Endothelial cell of umbilical vein (primary cell): ENCODE measurements around the gene MBD5. TPM values are rescaled to one million over a fixed set of nuclear protein-coding genes. Genes with fewer than 3 reads are reported as not detected.

Experiments used
- BruUV-seq: library from RNA; stranded (reverse); fragments of 400-500 nt; replicated peaks from 2 replicates; lab custom pipeline; 2021; lab: Mats Ljungman, UMichigan
- CTCF ChIA-PET: fragments of 300-600, 350-600 bp; sonication (Branson Sonifier 250); formaldehyde crosslinking; loops from one replicate; lab custom pipeline; 2021; ENCODE audit warnings: antibody characterized with exemption, inconsistent platforms; lab: Charles Lee
- POLR2A ChIA-PET: fragments of 300-600, 350-600 bp; sonication (Branson Sonifier 250); formaldehyde crosslinking; loops from one replicate; lab custom pipeline; 2021; ENCODE audit warnings: antibody characterized with exemption, inconsistent platforms; lab: Charles Lee
- DNase-seq: peaks from one replicate; pipeline ENCODE4 v3.0.0-alpha.2; 2011; ENCODE audit warnings: low read depth, low spot score
- FAIRE-seq: peaks from 2 replicates; lab custom pipeline; 2011; peaks lifted over from hg19 to GRCh38; lab: Jason Lieb, UNC
- H2AFZ ChIP-seq: 2 replicates; pipeline ENCODE4 v1.6.0; 2012; ENCODE audit warnings: low read depth, low read length, control low read depth, inconsistent platforms
- H3K27ac ChIP-seq: 2 replicates; pipeline ENCODE4 v1.5.1; 2011; ENCODE audit warnings: low read depth, mild to moderate bottlenecking, control low read depth, low read length, moderate library complexity; ENCODE audit not compliant: insufficient read depth
- H3K27me3 ChIP-seq, 2 experiments: 2 replicates each; pipeline versions ENCODE4 v1.6.0 to v1.6.1; 2011; ENCODE audit warnings: low read length in 2 of 2, mixed read lengths in 1 of 2; ENCODE audit not compliant: control insufficient read depth in 2 of 2, insufficient read depth in 2 of 2
- H3K36me3 ChIP-seq, 2 experiments: 2 replicates in 1 of 2; 3 replicates in 1 of 2; pipeline ENCODE4 v1.5.1; 2011; ENCODE audit warnings: low read length in 2 of 2, mild to moderate bottlenecking in 1 of 2, moderate library complexity in 1 of 2; ENCODE audit not compliant: control insufficient read depth in 2 of 2, insufficient read depth in 2 of 2; ENCODE audit errors: extremely low read depth in 1 of 2
- H3K4me1 ChIP-seq: 3 replicates; pipeline ENCODE4 v1.5.1; 2011; ENCODE audit warnings: mild to moderate bottlenecking, low read length; ENCODE audit not compliant: control insufficient read depth, insufficient read depth; ENCODE audit errors: extremely low read depth
- H3K4me2 ChIP-seq: 2 replicates; pipeline ENCODE4 v1.6.1; 2011; ENCODE audit warnings: low read length, control low read depth, mixed read lengths; ENCODE audit not compliant: insufficient read depth
- H3K4me3 ChIP-seq, 3 experiments: fragments of 200-600 bp in 1 of 3; sonication (generic), shearing (Covaris generic) in 1 of 3; replicated peaks in 1 of 3; 2 replicates each; pipeline ENCODE4 v1.5.1; 2011 to 2016; ENCODE audit warnings: control low read depth in 3 of 3, low read length in 3 of 3, mild to moderate bottlenecking in 2 of 3, inconsistent platforms in 1 of 3, low read depth in 1 of 3, moderate library complexity in 1 of 3; ENCODE audit not compliant: insufficient read depth in 1 of 3
- H3K79me2 ChIP-seq: 2 replicates; pipeline ENCODE4 v1.6.0; 2012; ENCODE audit warnings: low read length, inconsistent platforms; ENCODE audit not compliant: control insufficient read depth, insufficient read depth
- H3K9ac ChIP-seq: replicated peaks from 2 replicates; pipeline ENCODE3; 2011; ENCODE audit warnings: low read length, control low read depth; ENCODE audit not compliant: insufficient read depth; ENCODE audit errors: extremely low read depth
- H3K9me1 ChIP-seq: replicated peaks from 3 replicates; pipeline ENCODE4 v1.6.0; 2011; ENCODE audit warnings: mild to moderate bottlenecking, low read length; ENCODE audit not compliant: control insufficient read depth, insufficient read depth; ENCODE audit errors: extremely low read depth
- H3K9me3 ChIP-seq: replicated peaks from 2 replicates; pipeline ENCODE4 v1.5.1; 2012; ENCODE audit warnings: low read length, inconsistent platforms; ENCODE audit not compliant: control insufficient read depth, insufficient read depth
- H4K20me1 ChIP-seq: replicated peaks from 2 replicates; pipeline ENCODE3; 2011; ENCODE audit warnings: mild to moderate bottlenecking, low read length; ENCODE audit not compliant: control insufficient read depth, insufficient read depth; ENCODE audit errors: extremely low read depth
- CTCF ChIP-seq, 2 donors: IDR thresholded peaks; 1 replicate in 1 of 2; 2 replicates in 1 of 2; pipeline ENCODE4 v1.5.1; 2011; ENCODE audit warnings: low read length in 2 of 2, mild to moderate bottlenecking in 2 of 2, moderate library complexity in 2 of 2, control low read depth in 1 of 2, inconsistent platforms in 1 of 2, low read depth in 1 of 2; ENCODE audit not compliant: insufficient read depth in 1 of 2; ENCODE audit errors: extremely low read depth in 1 of 2
- EZH2 ChIP-seq: IDR thresholded peaks from 2 replicates; pipeline ENCODE4 v1.6.1; 2012; ENCODE audit warnings: borderline replicate concordance, low read depth, mild to moderate bottlenecking, moderate library complexity, low read length, inconsistent platforms; ENCODE audit not compliant: severe bottlenecking
- FOS ChIP-seq: IDR thresholded peaks from 2 replicates; pipeline ENCODE4 v1.6.1; 2011; ENCODE audit warnings: mild to moderate bottlenecking, low read length, moderate library complexity, borderline replicate concordance; ENCODE audit not compliant: insufficient read depth
- GATA2 ChIP-seq: IDR thresholded peaks from 2 replicates; pipeline ENCODE4 v1.7.0; 2011; ENCODE audit warnings: low read depth, mild to moderate bottlenecking, moderate library complexity, mixed read lengths, low read length; ENCODE audit not compliant: insufficient read length, insufficient read depth
- JUN ChIP-seq: IDR thresholded peaks from 2 replicates; pipeline ENCODE4 v1.6.1; 2011; ENCODE audit warnings: borderline replicate concordance, low read depth; ENCODE audit not compliant: insufficient read length, insufficient read depth
- MAX ChIP-seq: IDR thresholded peaks from 2 replicates; pipeline ENCODE4 v1.6.1; 2011; ENCODE audit not compliant: insufficient read depth, insufficient read length
- MYC ChIP-seq: IDR thresholded peaks from one replicate; pipeline ENCODE4 v1.6.1; 2011; ENCODE audit warnings: mild to moderate bottlenecking, low read depth, low read length
- POLR2A ChIP-seq: IDR thresholded peaks from 2 replicates; pipeline ENCODE4 v1.6.1; 2012; ENCODE audit warnings: low read depth, mild to moderate bottlenecking, control low read depth, low read length
- POLR2AphosphoS5 ChIP-seq: IDR thresholded peaks from 2 replicates; pipeline ENCODE4 v1.6.1; 2012; ENCODE audit warnings: low read depth, mild to moderate bottlenecking, control low read depth, low read length, moderate library complexity; ENCODE audit not compliant: insufficient read depth
- dilution Hi-C: fragments of 300-500 bp; cut with MboI; formaldehyde crosslinking; loops from one replicate; pipeline ENCODE4 v1.15.0; 2019; ENCODE audit warnings: low sequenced_read_pairs; ENCODE audit not compliant: extremely low pct_ligation_motif_present
- intact Hi-C: fragments of 100-400 bp; cut with micrococcal nuclease; formaldehyde crosslinking; loops from one replicate; pipeline ENCODE4 v1.10.0; 2022
- polyA plus RNA-seq, 4 experiments: library from polyadenylated mRNA; depleted of rRNA in 3 of 4; stranded (reverse) in 3 of 4; unstranded in 1 of 4; fragments of >200 nt; gene quantifications; 2 replicates each; pipeline versions ENCODE4 v1.2.1 to v1.2.3, GENCODE V29; 2011 to 2012; ENCODE audit warnings: missing spikeins in 1 of 4
- total RNA-seq: library from RNA; stranded (reverse); gene quantifications from 2 replicates; pipeline ENCODE4 v1.2.3, GENCODE V29; 2021

MBD5 gene
- total and polyA plus RNA-seq, 2 donors (not counting 3 experiments of a cell fraction or from before 2014, with no cell fraction given) = 11.3 to 37.0 TPM

- no peaks in the 10 kb centered on the region for H3K27me3 ChIP-seq
- FAIRE-seq (no peak), DNase-seq (no peak)
- TF ChIP-seq CTCF (IDR thresholded peaks at IDR 0.05; ENCODE audit: extremely low read depth in 1 of 2, insufficient read depth in 1 of 2, low read depth in 1 of 2, low read length in 2 of 2) (no peak), GATA2 (no peak)
- no peaks in the 10 kb centered on the region for H3K4me1 ChIP-seq
- no peak overlapping the region for H3K27ac ChIP-seq
- no peak overlapping the region for H2AFZ ChIP-seq
- no peak overlapping the region for H3K4me3 ChIP-seq
- no peaks in the 10 kb centered on the region for H3K9me3 ChIP-seq
- no peaks in the 10 kb centered on the region for H3K9me1 ChIP-seq
- intact Hi-C loops = no loop called here
- no peaks in the 10 kb centered on the region for H3K36me3 ChIP-seq
- no peak overlapping the region for H3K9ac ChIP-seq
- H3K4me2 ChIP-seq = no peak overlapping the region
- POLR2A ChIA-PET = no interaction called here
- dilution Hi-C loops = no loop called here
- BruUV-seq = no TSS peak
- H3K79me2 ChIP-seq = no peaks in the 10 kb centered on the region
- no peaks in the 10 kb centered on the region for H4K20me1 ChIP-seq
- CTCF ChIA-PET = interaction anchor here (1.0 kb wide), 2 partner anchors 8 to 467 kb away, joined by 3 to 4 read pairs; no protein-coding TSS in a partner anchor
These were observed 21.3 kb downstream of the MBD5 start for GRCh38 chr2:148042219-148042618.

GRCh38 chr2:148044322-148044721 is 23.4 kb downstream of the MBD5 start:
- dilution Hi-C loops (no loop called here), intact Hi-C loops (no loop called here)
- no peaks in the 10 kb centered on the region for H3K27me3 ChIP-seq
- no peaks in the 10 kb centered on the region for H3K9me3 ChIP-seq
- TF ChIP-seq POLR2AphosphoS5 = no peak
- TF ChIP-seq CTCF (IDR thresholded peaks at IDR 0.05; ENCODE audit: extremely low read depth in 1 of 2, insufficient read depth in 1 of 2, low read depth in 1 of 2, low read length in 2 of 2) = no peak
- no peak for TF ChIP-seq FOS
- TF ChIP-seq EZH2 = no peak
- no peak for TF ChIP-seq MYC
- no peak for TF ChIP-seq GATA2
- no peak for TF ChIP-seq JUN
- TF ChIP-seq MAX = no peak
- TF ChIP-seq POLR2A = no peak
- CTCF ChIA-PET = no interaction called here
- no peaks in the 10 kb centered on the region for H3K9me1 ChIP-seq
- H3K4me2 ChIP-seq = no peak overlapping the region
- H3K79me2 ChIP-seq = no peaks in the 10 kb centered on the region
- no peak overlapping the region for H2AFZ ChIP-seq
- no peak overlapping the region for H3K9ac ChIP-seq
- no peaks in the 10 kb centered on the region for H3K4me1 ChIP-seq
- H4K20me1 ChIP-seq = peaks cover 2% of the 10 kb centered on the region
- DNase-seq (no peak), FAIRE-seq (no peak)
- H3K36me3 ChIP-seq = no peaks in the 10 kb centered on the region
- H3K4me3 ChIP-seq = no peak overlapping the region
- no peak overlapping the region for H3K27ac ChIP-seq
- no TSS peak for BruUV-seq
- POLR2A ChIA-PET = no interaction called here
